ENCODE measurements around the gene MOSMO. TPM values are rescaled to one million over a fixed set of nuclear protein-coding genes. Genes with fewer than 3 reads are reported as not detected.

The MOSMO gene
- total RNA-seq, 1 experiment from 2014 or later = 27.6 TPM

DNA sequence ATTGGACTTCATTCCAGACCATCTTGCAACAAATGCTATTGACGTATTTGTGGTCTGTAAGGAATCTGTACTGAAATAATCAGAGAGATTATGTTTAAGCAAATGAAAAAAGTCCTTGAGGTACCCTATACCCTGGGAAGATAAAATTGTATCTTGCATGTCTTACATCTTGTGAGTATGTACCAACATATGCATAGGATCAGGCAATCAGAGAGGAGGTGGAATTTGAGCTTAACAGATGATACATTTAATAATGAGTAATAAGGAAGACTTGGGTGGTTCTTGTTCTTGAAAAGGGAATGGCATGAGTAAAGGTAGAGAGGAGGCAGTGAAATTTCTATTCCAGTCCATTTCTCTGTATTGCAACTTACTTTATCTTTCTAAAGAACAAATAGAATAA is 10.6 kb downstream of the MOSMO start (continued):
- TF ChIP-seq, protein P1, sequence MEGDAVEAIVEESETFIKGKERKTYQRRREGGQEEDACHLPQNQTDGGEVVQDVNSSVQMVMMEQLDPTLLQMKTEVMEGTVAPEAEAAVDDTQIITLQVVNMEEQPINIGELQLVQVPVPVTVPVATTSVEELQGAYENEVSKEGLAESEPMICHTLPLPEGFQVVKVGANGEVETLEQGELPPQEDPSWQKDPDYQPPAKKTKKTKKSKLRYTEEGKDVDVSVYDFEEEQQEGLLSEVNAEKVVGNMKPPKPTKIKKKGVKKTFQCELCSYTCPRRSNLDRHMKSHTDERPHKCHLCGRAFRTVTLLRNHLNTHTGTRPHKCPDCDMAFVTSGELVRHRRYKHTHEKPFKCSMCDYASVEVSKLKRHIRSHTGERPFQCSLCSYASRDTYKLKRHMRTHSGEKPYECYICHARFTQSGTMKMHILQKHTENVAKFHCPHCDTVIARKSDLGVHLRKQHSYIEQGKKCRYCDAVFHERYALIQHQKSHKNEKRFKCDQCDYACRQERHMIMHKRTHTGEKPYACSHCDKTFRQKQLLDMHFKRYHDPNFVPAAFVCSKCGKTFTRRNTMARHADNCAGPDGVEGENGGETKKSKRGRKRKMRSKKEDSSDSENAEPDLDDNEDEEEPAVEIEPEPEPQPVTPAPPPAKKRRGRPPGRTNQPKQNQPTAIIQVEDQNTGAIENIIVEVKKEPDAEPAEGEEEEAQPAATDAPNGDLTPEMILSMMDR (IDR thresholded peaks at IDR 0.05 in 2 of 3, conservative IDR thresholded peaks at IDR 0.05 in 1 of 3; ENCODE audit: borderline replicate concordance in 1 of 3, insufficient read depth in 1 of 3, low read depth in 2 of 3, low read length in 2 of 3) = no peak
- TF ChIP-seq CBX3 (IDR thresholded peaks at IDR 0.05; ENCODE audit: low read depth) (no peak), SIN3A (IDR thresholded peaks at IDR 0.05; ENCODE audit: low read depth) (no peak), ELF1 (IDR thresholded peaks at IDR 0.05; ENCODE audit: borderline replicate concordance, low read depth) (no peak)
- TF ChIP-seq, protein P2, sequence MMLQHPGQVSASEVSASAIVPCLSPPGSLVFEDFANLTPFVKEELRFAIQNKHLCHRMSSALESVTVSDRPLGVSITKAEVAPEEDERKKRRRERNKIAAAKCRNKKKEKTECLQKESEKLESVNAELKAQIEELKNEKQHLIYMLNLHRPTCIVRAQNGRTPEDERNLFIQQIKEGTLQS (IDR thresholded peaks at IDR 0.05) = no peak
- TF ChIP-seq, protein P3, sequence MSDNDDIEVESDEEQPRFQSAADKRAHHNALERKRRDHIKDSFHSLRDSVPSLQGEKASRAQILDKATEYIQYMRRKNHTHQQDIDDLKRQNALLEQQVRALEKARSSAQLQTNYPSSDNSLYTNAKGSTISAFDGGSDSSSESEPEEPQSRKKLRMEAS (IDR thresholded peaks at IDR 0.05) = no peak

DNA sequence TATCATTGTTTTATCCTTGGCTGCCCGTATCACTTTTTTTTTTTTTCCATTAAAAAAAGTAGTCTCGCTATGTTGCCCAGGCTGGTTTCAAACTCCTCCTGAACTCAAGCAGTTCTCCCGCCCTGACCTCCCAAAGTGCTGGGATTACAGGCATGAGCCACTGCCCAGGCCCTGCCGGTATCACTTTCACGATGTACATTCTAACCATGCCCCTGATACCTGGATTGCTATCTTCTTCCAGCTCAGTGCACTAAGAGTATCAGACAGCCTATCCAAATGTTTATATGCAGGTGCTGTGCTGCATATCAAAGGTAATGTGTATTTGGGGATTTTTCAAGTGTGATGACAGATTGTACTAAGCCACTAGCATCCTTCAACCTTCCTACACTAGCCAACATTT is 14.2 kb downstream of the MOSMO start:
- no peaks in the 10 kb centered on the region for H3K27me3 ChIP-seq (ENCODE audit: insufficient read depth, low read length)
- H3K4me1 ChIP-seq (ENCODE audit: control insufficient read depth in 1 of 2, insufficient read depth in 2 of 2, low read length in 2 of 2) = peaks cover 78 to 94% of the 10 kb centered on the region in 2 experiments
- peak overlapping the region; percentile 56 for H3K4me2 ChIP-seq (ENCODE audit: low read length)
- no peaks in the 10 kb centered on the region for H3K9me3 ChIP-seq (ENCODE audit: control insufficient read depth in 1 of 2, insufficient read depth in 1 of 2, low read depth in 1 of 2, low read length in 2 of 2)
- no TSS peak for BruUV-seq (replicated peaks)
- H3K4me3 ChIP-seq (replicated peaks in 1 of 2; ENCODE audit: low read depth in 1 of 2, low read length in 2 of 2) = no peak overlapping the region
- no peaks in the 10 kb centered on the region for H3K36me3 ChIP-seq (ENCODE audit: control insufficient read depth in 1 of 2, insufficient read depth in 2 of 2, low read length in 2 of 2)
- intact Hi-C loops (cut with micrococcal nuclease) = no loop called here
- ATAC-seq (no peak), DNase-seq (ENCODE audit: low read depth, low spot score) (no peak)
- ChIA-PET POLR2A (no interaction called here), CTCF (interaction anchor here (1.1 kb wide), 1 partner anchor 56 kb away, joined by 3 read pairs; no protein-coding TSS in a partner anchor), RAD21 (ENCODE audit: low non-redundant PET in 1 of 2, low total read pairs in 2 of 2, uncharacterized antibody in 2 of 2, unreplicated experiment in 2 of 2) (no interaction called here)
- H3K9ac ChIP-seq (ENCODE audit: low read length) = peak overlapping the region; percentile 2; the same call in 1 of the 2 replicates
- H2AFZ ChIP-seq (ENCODE audit: low read depth, low read length, poor library complexity, severe bottlenecking) = no peak overlapping the region
- H3K79me2 ChIP-seq (ENCODE audit: insufficient read depth, low read length) = peaks cover 92% of the 10 kb centered on the region
- peak overlapping the region; percentile 33 for H3K27ac ChIP-seq (ENCODE audit: low read depth, low read length)
- H4K20me1 ChIP-seq (ENCODE audit: insufficient read depth) = no peaks in the 10 kb centered on the region
- H3K9me2 ChIP-seq (ENCODE audit: insufficient read depth) = no peaks in the 10 kb centered on the region
- TF ChIP-seq, protein P4, sequence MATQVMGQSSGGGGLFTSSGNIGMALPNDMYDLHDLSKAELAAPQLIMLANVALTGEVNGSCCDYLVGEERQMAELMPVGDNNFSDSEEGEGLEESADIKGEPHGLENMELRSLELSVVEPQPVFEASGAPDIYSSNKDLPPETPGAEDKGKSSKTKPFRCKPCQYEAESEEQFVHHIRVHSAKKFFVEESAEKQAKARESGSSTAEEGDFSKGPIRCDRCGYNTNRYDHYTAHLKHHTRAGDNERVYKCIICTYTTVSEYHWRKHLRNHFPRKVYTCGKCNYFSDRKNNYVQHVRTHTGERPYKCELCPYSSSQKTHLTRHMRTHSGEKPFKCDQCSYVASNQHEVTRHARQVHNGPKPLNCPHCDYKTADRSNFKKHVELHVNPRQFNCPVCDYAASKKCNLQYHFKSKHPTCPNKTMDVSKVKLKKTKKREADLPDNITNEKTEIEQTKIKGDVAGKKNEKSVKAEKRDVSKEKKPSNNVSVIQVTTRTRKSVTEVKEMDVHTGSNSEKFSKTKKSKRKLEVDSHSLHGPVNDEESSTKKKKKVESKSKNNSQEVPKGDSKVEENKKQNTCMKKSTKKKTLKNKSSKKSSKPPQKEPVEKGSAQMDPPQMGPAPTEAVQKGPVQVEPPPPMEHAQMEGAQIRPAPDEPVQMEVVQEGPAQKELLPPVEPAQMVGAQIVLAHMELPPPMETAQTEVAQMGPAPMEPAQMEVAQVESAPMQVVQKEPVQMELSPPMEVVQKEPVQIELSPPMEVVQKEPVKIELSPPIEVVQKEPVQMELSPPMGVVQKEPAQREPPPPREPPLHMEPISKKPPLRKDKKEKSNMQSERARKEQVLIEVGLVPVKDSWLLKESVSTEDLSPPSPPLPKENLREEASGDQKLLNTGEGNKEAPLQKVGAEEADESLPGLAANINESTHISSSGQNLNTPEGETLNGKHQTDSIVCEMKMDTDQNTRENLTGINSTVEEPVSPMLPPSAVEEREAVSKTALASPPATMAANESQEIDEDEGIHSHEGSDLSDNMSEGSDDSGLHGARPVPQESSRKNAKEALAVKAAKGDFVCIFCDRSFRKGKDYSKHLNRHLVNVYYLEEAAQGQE (IDR thresholded peaks at IDR 0.05; ENCODE audit: low read depth) = no peak
- TF ChIP-seq, protein P1 (IDR thresholded peaks at IDR 0.05 in 2 of 3, conservative IDR thresholded peaks at IDR 0.05 in 1 of 3; ENCODE audit: borderline replicate concordance in 1 of 3, insufficient read depth in 1 of 3, low read depth in 2 of 3, low read length in 2 of 3) = no peak
- no peak for TF ChIP-seq EGR1 (IDR thresholded peaks at IDR 0.05; ENCODE audit: low read depth)
- TF ChIP-seq, protein P5, sequence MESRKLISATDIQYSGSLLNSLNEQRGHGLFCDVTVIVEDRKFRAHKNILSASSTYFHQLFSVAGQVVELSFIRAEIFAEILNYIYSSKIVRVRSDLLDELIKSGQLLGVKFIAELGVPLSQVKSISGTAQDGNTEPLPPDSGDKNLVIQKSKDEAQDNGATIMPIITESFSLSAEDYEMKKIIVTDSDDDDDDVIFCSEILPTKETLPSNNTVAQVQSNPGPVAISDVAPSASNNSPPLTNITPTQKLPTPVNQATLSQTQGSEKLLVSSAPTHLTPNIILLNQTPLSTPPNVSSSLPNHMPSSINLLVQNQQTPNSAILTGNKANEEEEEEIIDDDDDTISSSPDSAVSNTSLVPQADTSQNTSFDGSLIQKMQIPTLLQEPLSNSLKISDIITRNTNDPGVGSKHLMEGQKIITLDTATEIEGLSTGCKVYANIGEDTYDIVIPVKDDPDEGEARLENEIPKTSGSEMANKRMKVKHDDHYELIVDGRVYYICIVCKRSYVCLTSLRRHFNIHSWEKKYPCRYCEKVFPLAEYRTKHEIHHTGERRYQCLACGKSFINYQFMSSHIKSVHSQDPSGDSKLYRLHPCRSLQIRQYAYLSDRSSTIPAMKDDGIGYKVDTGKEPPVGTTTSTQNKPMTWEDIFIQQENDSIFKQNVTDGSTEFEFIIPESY (IDR thresholded peaks at IDR 0.05; ENCODE audit: extremely low read depth, insufficient replicate concordance, low read length) = no peak
- no peak for TF ChIP-seq SRF (IDR thresholded peaks at IDR 0.05; ENCODE audit: low read depth)
- TF ChIP-seq JUND (IDR thresholded peaks at IDR 0.05) = no peak
- no peak for TF ChIP-seq CBX3 (IDR thresholded peaks at IDR 0.05; ENCODE audit: low read depth)
- TF ChIP-seq EZH2phosphoT487 (IDR thresholded peaks at IDR 0.05; ENCODE audit: borderline replicate concordance) = no peak
- no peak for TF ChIP-seq ZNF274 (IDR thresholded peaks at IDR 0.05; ENCODE audit: low read depth, low read length)
- TF ChIP-seq, protein P2 (IDR thresholded peaks at IDR 0.05) = no peak
